Bronchial epithelial cell (primary cell): Measurements from ENCODE around the gene SFTPB. TPM values are rescaled to one million over a fixed set of nuclear protein-coding genes. Genes with fewer than 3 reads are reported as not detected.

ENCODE experiments used
- DNase-seq: peaks from one replicate; pipeline ENCODE4 v3.0.0-alpha.2; 2010; ENCODE audit warnings: low read depth
- FAIRE-seq: peaks from 2 replicates; lab custom pipeline; 2011; peaks lifted over from hg19 to GRCh38; lab: Jason Lieb, UNC
- H3K27me3 ChIP-seq: 2 replicates; pipeline ENCODE4 v1.5.1; 2011; ENCODE audit warnings: low read length; ENCODE audit not compliant: control insufficient read depth, insufficient read depth
- H3K36me3 ChIP-seq: 2 replicates; pipeline ENCODE4 v1.5.1; 2011; ENCODE audit warnings: low read length; ENCODE audit not compliant: control insufficient read depth, insufficient read depth
- H3K4me3 ChIP-seq: 2 replicates; pipeline ENCODE4 v1.5.1; 2011; ENCODE audit warnings: mild to moderate bottlenecking, low read depth, low read length, control low read depth
- CTCF ChIP-seq: IDR thresholded peaks from 2 replicates; pipeline ENCODE4 v1.5.1; 2011; ENCODE audit warnings: mild to moderate bottlenecking, moderate library complexity, low read length, control low read depth, inconsistent platforms; ENCODE audit not compliant: insufficient read depth, severe bottlenecking
- total RNA-seq: library from RNA; depleted of rRNA; stranded (reverse); fragments of >200 nt; gene quantifications from 2 replicates; pipeline ENCODE4 v1.2.1, GENCODE V29; 2014

Gene SFTPB
- total RNA-seq, 1 donor from 2014 or later: not detected

- DNase-seq: no peak
- Histone ChIP-seq H3K36me3 (no peaks in the 10 kb centered on the region), H3K4me3 (no peak overlapping the region), H3K27me3 (no peaks in the 10 kb centered on the region)
- TF ChIP-seq CTCF: no peak
- FAIRE-seq: no peak
Observed at GRCh38 chr2:85655961-85656417, 12.0 kb downstream of the SFTPB start.

- H3K36me3 ChIP-seq: peaks cover 2% of the 10 kb centered on the region
- no peak for TF ChIP-seq CTCF
- FAIRE-seq: no peak
- no peak for DNase-seq
- no peak overlapping the region for H3K4me3 ChIP-seq
- no peaks in the 10 kb centered on the region for H3K27me3 ChIP-seq
Observed at GRCh38 chr2:85653996-85654395, 14.0 kb downstream of the SFTPB start.

GRCh38 chr2:85652056-85652455 is 15.9 kb downstream of the SFTPB start:
- Histone ChIP-seq H3K4me3 (no peak overlapping the region), H3K27me3 (no peaks in the 10 kb centered on the region), H3K36me3 (peaks cover 12% of the 10 kb centered on the region)
- DNase-seq (no peak), FAIRE-seq (no peak)
- no peak for TF ChIP-seq CTCF

- Histone ChIP-seq H3K4me3 (no peak overlapping the region), H3K36me3 (peaks cover 12% of the 10 kb centered on the region), H3K27me3 (no peaks in the 10 kb centered on the region)
- no peak for DNase-seq
- no peak for TF ChIP-seq CTCF
- no peak for FAIRE-seq
Observed at GRCh38 chr2:85651097-85651496, 16.9 kb downstream of the SFTPB start.

- no peak for DNase-seq
- no peak for FAIRE-seq
- H3K36me3 ChIP-seq: peaks cover 17% of the 10 kb centered on the region
- no peak for TF ChIP-seq CTCF
- H3K4me3 ChIP-seq: no peak overlapping the region
- no peaks in the 10 kb centered on the region for H3K27me3 ChIP-seq
Observed at GRCh38 chr2:85650456-85650855, 17.5 kb downstream of the SFTPB start.
